ENCODE data around the gene CACNA1I.
"Not testable (repeated sequence)": the region's sequence is repeated elsewhere in the genome, so short reads cannot be mapped to it uniquely, and the experiment has no call there.

The CACNA1I gene

GRCh38 chr22:39728236-39728860 is 157.8 kb downstream of the CACNA1I start:
- no peak for TF ChIP-seq CTCF (conservative IDR thresholded peaks at IDR 0.05; ENCODE audit: control insufficient read depth, insufficient read depth, low read depth, low read length)
- no peak overlapping the region for H3K4me3 ChIP-seq (ENCODE audit: control insufficient read depth, low read depth, low read length)
- DNase-seq (ENCODE audit: low read depth): no peak

GRCh38 chr22:39729141-39729934 is 158.8 kb downstream of the CACNA1I start:
- no peak for DNase-seq (ENCODE audit: low read depth)
- no peak for TF ChIP-seq CTCF (conservative IDR thresholded peaks at IDR 0.05; ENCODE audit: control insufficient read depth, insufficient read depth, low read depth, low read length)
- H3K4me3 ChIP-seq (ENCODE audit: control insufficient read depth, low read depth, low read length): no peak overlapping the region

GRCh38 chr22:39731481-39731880 is 160.9 kb downstream of the CACNA1I start:
- DNase-seq (ENCODE audit: low read depth): no peak
- no peak for TF ChIP-seq CTCF (conservative IDR thresholded peaks at IDR 0.05; ENCODE audit: control insufficient read depth, insufficient read depth, low read depth, low read length)
- no peak overlapping the region for H3K4me3 ChIP-seq (ENCODE audit: control insufficient read depth, low read depth, low read length)

- TF ChIP-seq CTCF (conservative IDR thresholded peaks at IDR 0.05; ENCODE audit: control insufficient read depth, insufficient read depth, low read depth, low read length): no peak
- no peak overlapping the region for H3K4me3 ChIP-seq (ENCODE audit: control insufficient read depth, low read depth, low read length)
- no peak for DNase-seq (ENCODE audit: low read depth)
Observed at GRCh38 chr22:39731881-39732555, 161.5 kb downstream of the CACNA1I start.

- no peak for DNase-seq (ENCODE audit: low read depth)
- TF ChIP-seq CTCF (conservative IDR thresholded peaks at IDR 0.05; ENCODE audit: control insufficient read depth, insufficient read depth, low read depth, low read length): no peak
- H3K4me3 ChIP-seq (ENCODE audit: control insufficient read depth, low read depth, low read length): no peak overlapping the region
Observed at GRCh38 chr22:39732625-39733024, 162.1 kb downstream of the CACNA1I start.

- no peak overlapping the region for H3K4me3 ChIP-seq (ENCODE audit: control insufficient read depth, low read depth, low read length)
- no peak for TF ChIP-seq CTCF (conservative IDR thresholded peaks at IDR 0.05; ENCODE audit: control insufficient read depth, insufficient read depth, low read depth, low read length)
- DNase-seq (ENCODE audit: low read depth): no peak
Observed at GRCh38 chr22:39733191-39733590, 162.6 kb downstream of the CACNA1I start.

- not testable (repeated sequence) for H3K4me3 ChIP-seq (ENCODE audit: control insufficient read depth, low read depth, low read length); DNase-seq (ENCODE audit: low read depth)
Observed at GRCh38 chr22:39734046-39734445, 163.5 kb downstream of the CACNA1I start.
